HEK293 (cell line): ENCODE measurements around the gene SH3PXD2B.
A peak's percentile ranks its signal among the peaks of the same experiment; 100 is the strongest.

Experiments used
- CTCF ChIA-PET: fragments of 350-600 bp; formaldehyde crosslinking; extraction: SDS; loops from one replicate; lab custom pipeline; 2021; ENCODE audit warnings: antibody characterized with exemption; lab: Yijun Ruan, JAX
- POLR2A ChIA-PET: fragments of 300-600 bp; formaldehyde crosslinking; extraction: SDS; loops from one replicate; lab custom pipeline; 2020; ENCODE audit warnings: antibody characterized with exemption, inconsistent platforms; lab: Yijun Ruan, JAX
- H3K27ac ChIP-seq: fragments of 200-500 bp; sonication (Bioruptor generic); 2 replicates; pipeline ENCODE4 v1.5.1; 2014; ENCODE audit warnings: low read depth, low read length, control low read depth, inconsistent platforms; ENCODE audit errors: extremely low read depth
- H3K36me3 ChIP-seq, 2 experiments: fragments of 200-500 bp in 1 of 2; sonication (Bioruptor generic) in 1 of 2; 1 replicate in 1 of 2; 2 replicates in 1 of 2; pipeline ENCODE4 v1.5.1; 2014 to 2017; ENCODE audit warnings: inconsistent platforms in 2 of 2, low read length in 2 of 2; ENCODE audit not compliant: control insufficient read depth in 2 of 2, insufficient read depth in 1 of 2
- H3K4me1 ChIP-seq: fragments of 200-500 bp; sonication (Bioruptor generic); 2 replicates; pipeline ENCODE4 v1.5.1; 2014; ENCODE audit warnings: mild to moderate bottlenecking, low read length, inconsistent platforms; ENCODE audit not compliant: control insufficient read depth, insufficient read depth
- H3K4me3 ChIP-seq: 2 replicates; pipeline ENCODE4 v1.5.1; 2011; ENCODE audit warnings: low read depth, mild to moderate bottlenecking, control low read depth, low read length, moderate library complexity
- H3K9me3 ChIP-seq: fragments of 200-500 bp; sonication (Bioruptor generic); 2 replicates; pipeline ENCODE4 v1.5.1; 2014; ENCODE audit warnings: low read depth, low read length, inconsistent platforms; ENCODE audit not compliant: control insufficient read depth, insufficient read depth
- GLI2 ChIP-seq: fragments of 450-650 bp; formaldehyde crosslinking; IDR thresholded peaks from 2 replicates; pipeline ENCODE4; 2017; ENCODE audit warnings: missing biosample characterization, missing genetic modification characterization, low read depth, borderline replicate concordance
- KLF1 ChIP-seq: fragments of 450-650 bp; formaldehyde crosslinking; IDR thresholded peaks from 2 replicates; pipeline ENCODE4 v1.5.1; 2016; ENCODE audit warnings: missing biosample characterization, missing genetic modification characterization
- PRDM10 ChIP-seq: fragments of 450-650 bp; formaldehyde crosslinking; IDR thresholded peaks from 2 replicates; pipeline ENCODE4 v1.5.1; 2016; ENCODE audit warnings: missing biosample characterization, missing genetic modification characterization
- SCRT2 ChIP-seq: fragments of 450-650 bp; formaldehyde crosslinking; IDR thresholded peaks from 2 replicates; pipeline ENCODE4 v1.5.1; 2016; ENCODE audit warnings: missing biosample characterization, missing genetic modification characterization
- ZBTB44 ChIP-seq: fragments of 450-650 bp; IDR thresholded peaks from 2 replicates; pipeline ENCODE4 v1.5.1; 2018; ENCODE audit warnings: missing biosample characterization, mild to moderate bottlenecking, missing genetic modification characterization
- ZFP69B ChIP-seq: fragments of 450-650 bp; formaldehyde crosslinking; IDR thresholded peaks from 2 replicates; pipeline ENCODE4 v1.5.1; 2016; ENCODE audit warnings: missing biosample characterization, missing genetic modification characterization
- ZIC2 ChIP-seq: fragments of 450-650 bp; formaldehyde crosslinking; IDR thresholded peaks from 2 replicates; pipeline ENCODE4 v1.5.1; 2016; ENCODE audit warnings: missing biosample characterization, missing genetic modification characterization
- ZNF133 ChIP-seq: fragments of 450-650 bp; formaldehyde crosslinking; IDR thresholded peaks from 2 replicates; pipeline ENCODE4 v1.5.1; 2016; ENCODE audit warnings: missing biosample characterization, missing genetic modification characterization
- ZNF19 ChIP-seq: fragments of 450-650 bp; formaldehyde crosslinking; IDR thresholded peaks from 2 replicates; pipeline ENCODE4; 2016; ENCODE audit warnings: missing biosample characterization, missing genetic modification characterization, low read depth
- ZNF214 ChIP-seq: fragments of 450-650 bp; formaldehyde crosslinking; IDR thresholded peaks from 2 replicates; pipeline ENCODE4 v1.5.1; 2017; ENCODE audit warnings: missing biosample characterization, mild to moderate bottlenecking, missing genetic modification characterization, borderline replicate concordance
- ZNF292 ChIP-seq: fragments of 450-650 bp; formaldehyde crosslinking; IDR thresholded peaks from 2 replicates; pipeline ENCODE4 v1.5.1; 2016; ENCODE audit warnings: low read depth, missing biosample characterization, missing genetic modification characterization, borderline replicate concordance
- ZNF341 ChIP-seq: fragments of 450-650 bp; formaldehyde crosslinking; IDR thresholded peaks from 2 replicates; pipeline ENCODE4; 2016; ENCODE audit warnings: low read depth, missing biosample characterization, missing genetic modification characterization
- ZNF362 ChIP-seq: fragments of 450-650 bp; formaldehyde crosslinking; IDR thresholded peaks from 2 replicates; pipeline ENCODE4 v1.5.1; 2016; ENCODE audit warnings: missing biosample characterization, missing genetic modification characterization
- ZNF37A ChIP-seq: fragments of 450-650 bp; IDR thresholded peaks from 2 replicates; pipeline ENCODE4 v1.5.1; 2018; ENCODE audit warnings: missing biosample characterization, missing genetic modification characterization
- ZNF544 ChIP-seq: fragments of 450-650 bp; formaldehyde crosslinking; IDR thresholded peaks from 2 replicates; pipeline ENCODE4 v1.5.0; 2017; ENCODE audit warnings: missing biosample characterization, missing genetic modification characterization
- ZNF548 ChIP-seq: fragments of 450-650 bp; formaldehyde crosslinking; IDR thresholded peaks from 2 replicates; pipeline ENCODE4 v1.5.1; 2016; ENCODE audit warnings: missing biosample characterization, missing genetic modification characterization
- ZNF549 ChIP-seq: fragments of 450-650 bp; IDR thresholded peaks from 2 replicates; pipeline ENCODE4 v1.5.1; 2018; ENCODE audit warnings: missing biosample characterization, missing genetic modification characterization, mild to moderate bottlenecking, inconsistent platforms, moderate library complexity
- ZNF610 ChIP-seq: fragments of 450-650 bp; formaldehyde crosslinking; IDR thresholded peaks from 2 replicates; pipeline ENCODE4 v1.5.1; 2016; ENCODE audit warnings: missing biosample characterization, missing genetic modification characterization, borderline replicate concordance
- ZNF621 ChIP-seq: fragments of 450-650 bp; formaldehyde crosslinking; IDR thresholded peaks from 2 replicates; pipeline ENCODE4 v1.5.1; 2017; ENCODE audit warnings: missing biosample characterization, missing genetic modification characterization
- ZNF645 ChIP-seq: fragments of 450-650 bp; formaldehyde crosslinking; IDR thresholded peaks from 2 replicates; pipeline ENCODE4; 2016; ENCODE audit warnings: missing biosample characterization, missing genetic modification characterization
- ZNF660 ChIP-seq: fragments of 450-650 bp; IDR thresholded peaks from 2 replicates; pipeline ENCODE4 v1.5.1; 2018; ENCODE audit warnings: missing biosample characterization, mild to moderate bottlenecking, missing genetic modification characterization
- ZNF692 ChIP-seq: fragments of 450-650 bp; formaldehyde crosslinking; IDR thresholded peaks from 2 replicates; pipeline ENCODE4 v1.5.1; 2016; ENCODE audit warnings: missing biosample characterization, missing genetic modification characterization
- ZNF768 ChIP-seq: fragments of 450-650 bp; formaldehyde crosslinking; IDR thresholded peaks from 2 replicates; pipeline ENCODE4 v1.5.1; 2018; ENCODE audit warnings: missing biosample characterization, mild to moderate bottlenecking, missing genetic modification characterization

The SH3PXD2B gene

GRCh38 chr5:172417983-172418630, 36.2 kb downstream of the SH3PXD2B start:
- ChIA-PET POLR2A (no interaction called here), CTCF (interaction anchor here (4.4 kb wide), 1 partner anchor 33 kb away, joined by 16 read pairs; no protein-coding TSS in a partner anchor)
- no peak overlapping the region for H3K27ac ChIP-seq
- H3K4me1 ChIP-seq: no peaks in the 10 kb centered on the region
- no peak for TF ChIP-seq ZBTB44
- TF ChIP-seq ZNF19 (tag by site-specific recombination): no peak
- TF ChIP-seq ZFP69B: peak; percentile 62
- TF ChIP-seq ZNF362 (tag by site-specific recombination): no peak
- no peak for TF ChIP-seq ZNF621 (tag by site-specific recombination)
- peak; percentile 51 for TF ChIP-seq ZIC2 (tag by site-specific recombination)
- 0 out of 2 replicates have a peak, but pooled peaks have one; percentile 43 for TF ChIP-seq ZNF660 (tag by site-specific recombination)
- TF ChIP-seq ZNF645 (tag by site-specific recombination): no peak
- TF ChIP-seq ZNF37A (tag by site-specific recombination): no peak
- no peak for TF ChIP-seq GLI2 (tag by site-specific recombination)
- peak; percentile 45 for TF ChIP-seq PRDM10 (tag by site-specific recombination)
- peak; percentile 45 for TF ChIP-seq KLF1 (tag by site-specific recombination)
- TF ChIP-seq ZNF214 (tag by site-specific recombination): no peak
- no peak for TF ChIP-seq ZNF341 (tag by site-specific recombination)
- no peak for TF ChIP-seq ZNF548 (tag by site-specific recombination)
- no peak for TF ChIP-seq ZNF133 (tag by site-specific recombination)
- no peak for TF ChIP-seq ZNF549 (tag by site-specific recombination)
- TF ChIP-seq ZNF692 (tag by site-specific recombination): peak; percentile 83
- TF ChIP-seq SCRT2 (tag by site-specific recombination): no peak
- TF ChIP-seq ZNF544 (tag by site-specific recombination): no peak
- TF ChIP-seq ZNF292 (tag by site-specific recombination): no peak
- TF ChIP-seq ZNF768 (tag by site-specific recombination): peak; percentile 83
- no peak for TF ChIP-seq ZNF610
- H3K4me3 ChIP-seq: no peak overlapping the region
- H3K36me3 ChIP-seq: peaks cover 0 to 9% of the 10 kb centered on the region in 2 experiments; a peak in 1 of 3 replicates
- H3K9me3 ChIP-seq: no peaks in the 10 kb centered on the region
